ENCODE measurements around the gene RBP3. TPM values are rescaled to one million over a fixed set of nuclear protein-coding genes. Genes with fewer than 3 reads are reported as not detected.

RBP3 gene
- total RNA-seq, 2 donors from 2014 or later = not detected

DNA sequence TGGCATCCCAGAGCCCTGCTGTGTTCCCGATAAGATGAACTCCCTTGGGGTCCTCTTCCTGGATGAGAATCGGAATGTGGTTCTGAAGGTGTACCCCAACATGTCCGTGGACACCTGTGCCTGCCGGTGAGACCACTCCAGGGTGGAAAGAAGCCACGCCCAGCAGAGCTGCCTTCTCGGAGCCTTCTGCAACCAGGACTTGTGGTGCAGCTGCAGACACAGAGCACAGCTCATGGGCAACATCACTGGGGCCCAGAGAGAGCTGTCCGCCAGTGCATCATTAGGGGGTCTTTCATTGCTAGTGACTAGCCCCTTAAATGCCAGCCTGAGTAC lies 35.5 kb upstream of the RBP3 start:
- DNase-seq = no peak
- 85 to 91% methylated on average over 4 to 7 of the region's 7 CpGs for WGBS, 2 experiments (ENCODE audit: insufficient coverage in 1 of 2, insufficient read length in 1 of 2)
- TF ChIP-seq, protein P1, sequence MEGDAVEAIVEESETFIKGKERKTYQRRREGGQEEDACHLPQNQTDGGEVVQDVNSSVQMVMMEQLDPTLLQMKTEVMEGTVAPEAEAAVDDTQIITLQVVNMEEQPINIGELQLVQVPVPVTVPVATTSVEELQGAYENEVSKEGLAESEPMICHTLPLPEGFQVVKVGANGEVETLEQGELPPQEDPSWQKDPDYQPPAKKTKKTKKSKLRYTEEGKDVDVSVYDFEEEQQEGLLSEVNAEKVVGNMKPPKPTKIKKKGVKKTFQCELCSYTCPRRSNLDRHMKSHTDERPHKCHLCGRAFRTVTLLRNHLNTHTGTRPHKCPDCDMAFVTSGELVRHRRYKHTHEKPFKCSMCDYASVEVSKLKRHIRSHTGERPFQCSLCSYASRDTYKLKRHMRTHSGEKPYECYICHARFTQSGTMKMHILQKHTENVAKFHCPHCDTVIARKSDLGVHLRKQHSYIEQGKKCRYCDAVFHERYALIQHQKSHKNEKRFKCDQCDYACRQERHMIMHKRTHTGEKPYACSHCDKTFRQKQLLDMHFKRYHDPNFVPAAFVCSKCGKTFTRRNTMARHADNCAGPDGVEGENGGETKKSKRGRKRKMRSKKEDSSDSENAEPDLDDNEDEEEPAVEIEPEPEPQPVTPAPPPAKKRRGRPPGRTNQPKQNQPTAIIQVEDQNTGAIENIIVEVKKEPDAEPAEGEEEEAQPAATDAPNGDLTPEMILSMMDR (conservative IDR thresholded peaks at IDR 0.05) = no peak
- H3K36me3 Mint-ChIP-seq (ENCODE audit: low read depth) = no peaks in the 10 kb centered on the region
- no peaks in the 10 kb centered on the region for H3K9me3 Mint-ChIP-seq
- H3K27ac ChIP-seq (ENCODE audit: low read depth, low read length) = no peak overlapping the region
- H3K9ac ChIP-seq (ENCODE audit: extremely low read depth, low read length, poor library complexity, severe bottlenecking) = no peak overlapping the region
- H3K36me3 ChIP-seq (ENCODE audit: control insufficient read depth, insufficient read depth, low read length) = no peaks in the 10 kb centered on the region
- H3K9me3 ChIP-seq (ENCODE audit: control insufficient read depth, low read length) = no peaks in the 10 kb centered on the region
- H3K4me1 ChIP-seq (ENCODE audit: control insufficient read depth, insufficient read depth, low read length) = no peaks in the 10 kb centered on the region
- H3K27me3 ChIP-seq (ENCODE audit: control insufficient read depth, insufficient read depth, low read length, poor library complexity, severe bottlenecking) = no peaks in the 10 kb centered on the region
- no peak overlapping the region for H3K4me3 Mint-ChIP-seq
- no peak overlapping the region for H3K27ac Mint-ChIP-seq
- H3K4me1 Mint-ChIP-seq = no peaks in the 10 kb centered on the region
- H3K27me3 Mint-ChIP-seq (ENCODE audit: insufficient read depth) = peaks cover 12% of the 10 kb centered on the region
- H3K4me3 ChIP-seq (ENCODE audit: low read length) = no peak overlapping the region

DNA sequence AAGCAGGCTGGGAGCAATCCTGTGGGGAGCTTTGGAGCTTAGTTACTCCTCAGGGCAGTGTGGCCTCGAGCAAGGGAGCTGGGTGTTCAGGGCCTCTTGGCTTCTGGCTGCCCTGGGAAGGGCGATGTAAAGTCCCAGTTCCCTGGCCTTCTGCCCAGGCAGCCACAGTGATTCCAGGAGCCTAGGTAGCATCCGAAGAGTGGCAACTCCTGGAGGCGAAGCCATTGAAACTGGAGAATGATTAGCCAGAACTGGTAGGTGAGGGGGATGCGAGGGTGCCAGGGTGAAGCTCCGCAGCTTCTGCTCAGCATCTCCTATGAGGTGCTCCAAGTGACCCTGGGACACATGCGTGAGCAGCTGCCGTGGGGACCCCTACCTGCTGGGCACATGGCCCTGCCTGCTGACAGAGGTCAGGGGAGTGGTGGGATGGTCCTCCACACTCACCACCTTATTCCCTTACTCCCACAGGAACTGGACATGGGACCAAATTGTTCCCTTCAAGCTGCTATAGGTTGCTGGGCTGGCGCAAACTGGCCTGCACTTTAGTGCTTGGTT lies 33.7 kb upstream of the RBP3 start:
- H3K9me3 ChIP-seq (ENCODE audit: control insufficient read depth, low read length) = no peaks in the 10 kb centered on the region
- no peak overlapping the region for H3K9ac ChIP-seq (ENCODE audit: extremely low read depth, low read length, poor library complexity, severe bottlenecking)
- Mint-ChIP-seq H3K27me3 (ENCODE audit: insufficient read depth) (peaks cover 7% of the 10 kb centered on the region), H3K27ac (no peak overlapping the region), H3K9me3 (no peaks in the 10 kb centered on the region), H3K36me3 (ENCODE audit: low read depth) (no peaks in the 10 kb centered on the region), H3K4me3 (no peak overlapping the region), H3K4me1 (no peaks in the 10 kb centered on the region)
- H3K4me1 ChIP-seq (ENCODE audit: control insufficient read depth, insufficient read depth, low read length) = no peaks in the 10 kb centered on the region
- TF ChIP-seq, protein P1 (conservative IDR thresholded peaks at IDR 0.05) = no peak
- no peaks in the 10 kb centered on the region for H3K36me3 ChIP-seq (ENCODE audit: control insufficient read depth, insufficient read depth, low read length)
- H3K4me3 ChIP-seq (ENCODE audit: low read length) = no peak overlapping the region
- no peak for DNase-seq
- no peaks in the 10 kb centered on the region for H3K27me3 ChIP-seq (ENCODE audit: control insufficient read depth, insufficient read depth, low read length, poor library complexity, severe bottlenecking)
- H3K27ac ChIP-seq (ENCODE audit: low read depth, low read length) = no peak overlapping the region
- WGBS, 2 experiments (ENCODE audit: insufficient coverage in 1 of 2, insufficient read length in 1 of 2) = 88 to 93% methylated on average over 4 to 9 of the region's 9 CpGs

DNA sequence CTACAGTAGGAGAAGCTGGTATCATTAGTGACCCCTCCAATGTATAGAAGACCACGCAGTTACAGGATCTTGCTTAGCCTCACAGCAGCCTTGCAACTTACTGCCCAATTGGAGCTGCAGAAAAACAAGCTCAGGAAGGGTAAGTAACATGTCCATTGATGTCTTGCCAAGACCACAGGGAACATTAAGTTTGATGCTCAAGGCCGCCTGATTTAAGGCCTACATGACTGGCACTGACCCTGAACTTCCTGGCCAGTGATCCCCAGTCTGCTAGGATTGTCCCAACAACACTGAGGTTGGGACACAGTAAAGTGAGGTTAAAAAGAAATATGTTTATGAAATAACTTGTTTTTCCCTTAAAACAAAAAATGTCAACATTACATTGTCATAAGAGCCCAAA lies 32.7 kb upstream of the RBP3 start:
- H3K36me3 ChIP-seq (ENCODE audit: control insufficient read depth, insufficient read depth, low read length) = no peaks in the 10 kb centered on the region
- WGBS, 2 experiments (ENCODE audit: insufficient coverage in 1 of 2, insufficient read length in 1 of 2) = 92 to 93% methylated on average over 2 of the region's 2 CpGs
- Mint-ChIP-seq H3K4me1 (no peaks in the 10 kb centered on the region), H3K27me3 (ENCODE audit: insufficient read depth) (peaks cover 5% of the 10 kb centered on the region), H3K27ac (no peak overlapping the region), H3K9me3 (no peaks in the 10 kb centered on the region), H3K4me3 (no peak overlapping the region), H3K36me3 (ENCODE audit: low read depth) (no peaks in the 10 kb centered on the region)
- TF ChIP-seq, protein P1 (conservative IDR thresholded peaks at IDR 0.05) = no peak
- DNase-seq = no peak
- H3K9ac ChIP-seq (ENCODE audit: extremely low read depth, low read length, poor library complexity, severe bottlenecking) = no peak overlapping the region
- no peaks in the 10 kb centered on the region for H3K4me1 ChIP-seq (ENCODE audit: control insufficient read depth, insufficient read depth, low read length)
- no peak overlapping the region for H3K4me3 ChIP-seq (ENCODE audit: low read length)
- no peaks in the 10 kb centered on the region for H3K9me3 ChIP-seq (ENCODE audit: control insufficient read depth, low read length)
- no peaks in the 10 kb centered on the region for H3K27me3 ChIP-seq (ENCODE audit: control insufficient read depth, insufficient read depth, low read length, poor library complexity, severe bottlenecking)
- no peak overlapping the region for H3K27ac ChIP-seq (ENCODE audit: low read depth, low read length)

Measured in endodermal cell (in vitro differentiated cells).